ENCODE measurements around the gene SLC19A1. TPM values are rescaled to one million over a fixed set of nuclear protein-coding genes. Genes with fewer than 3 reads are reported as not detected.

SLC19A1 gene
- total and polyA plus RNA-seq, 4 donors = 9.0 to 37.2 (median 21.1) TPM

GRCh38 chr21:45577801-45578175, 35.5 kb upstream of the SLC19A1 start:
- Histone ChIP-seq H3K27ac (ENCODE audit: low read depth, low read length) (no peak overlapping the region), H3K36me3 (ENCODE audit: control insufficient read depth, insufficient read depth, low read length) (no peaks in the 10 kb centered on the region), H3K9me3 (ENCODE audit: control insufficient read depth, insufficient read depth, low read length) (no peaks in the 10 kb centered on the region), H3K4me1 (ENCODE audit: control insufficient read depth, insufficient read depth, low read length) (peaks cover 26% of the 10 kb centered on the region), H3K27me3 (ENCODE audit: control insufficient read depth, insufficient read depth, low read length) (peaks cover 2% of the 10 kb centered on the region), H3K4me3 (ENCODE audit: low read depth, low read length) (no peak overlapping the region)
- WGBS (ENCODE audit: insufficient coverage) = 90% methylated on average over 12 of the region's 12 CpGs
- DNase-seq (ENCODE audit: low read depth in 4 of 6, low spot score in 6 of 6) = no peak

- H3K27me3 ChIP-seq (ENCODE audit: control insufficient read depth, insufficient read depth, low read length) = peaks cover 2% of the 10 kb centered on the region
- 74% methylated on average over 21 of the region's 24 CpGs for WGBS (ENCODE audit: insufficient coverage)
- DNase-seq (ENCODE audit: low read depth in 4 of 6, low spot score in 6 of 6) = peak in 1 of 6 donors; percentile 47
Observed at GRCh38 chr21:45576838-45577737, 34.8 kb upstream of the SLC19A1 start.

GRCh38 chr21:45575993-45576837, 34.0 kb upstream of the SLC19A1 start:
- no peaks in the 10 kb centered on the region for H3K27me3 ChIP-seq (ENCODE audit: control insufficient read depth, insufficient read depth, low read length)
- 89% methylated on average over 14 of the region's 21 CpGs for WGBS (ENCODE audit: insufficient coverage)
- no peak overlapping the region for H3K4me3 ChIP-seq (ENCODE audit: low read depth, low read length)
- H3K4me1 ChIP-seq (ENCODE audit: control insufficient read depth, insufficient read depth, low read length) = peaks cover 32% of the 10 kb centered on the region
- no peak overlapping the region for H3K27ac ChIP-seq (ENCODE audit: low read depth, low read length)
- no peak for DNase-seq (ENCODE audit: low read depth in 4 of 6, low spot score in 6 of 6)
- H3K36me3 ChIP-seq (ENCODE audit: control insufficient read depth, insufficient read depth, low read length) = no peaks in the 10 kb centered on the region
- H3K9me3 ChIP-seq (ENCODE audit: control insufficient read depth, insufficient read depth, low read length) = no peaks in the 10 kb centered on the region

More at GRCh38 chr21:45576838-45577737, 34.8 kb upstream of the SLC19A1 start:
- H3K27ac ChIP-seq (ENCODE audit: low read depth, low read length) = no peak overlapping the region
- H3K36me3 ChIP-seq (ENCODE audit: control insufficient read depth, insufficient read depth, low read length) = no peaks in the 10 kb centered on the region
- no peak overlapping the region for H3K4me3 ChIP-seq (ENCODE audit: low read depth, low read length)
- peaks cover 26% of the 10 kb centered on the region for H3K4me1 ChIP-seq (ENCODE audit: control insufficient read depth, insufficient read depth, low read length)
- no peaks in the 10 kb centered on the region for H3K9me3 ChIP-seq (ENCODE audit: control insufficient read depth, insufficient read depth, low read length)

GRCh38 chr21:45575304-45575992, 33.2 kb upstream of the SLC19A1 start:
- H3K27ac ChIP-seq (ENCODE audit: low read depth, low read length) = no peak overlapping the region
- 91% methylated on average over 18 of the region's 26 CpGs for WGBS (ENCODE audit: insufficient coverage)
- H3K4me3 ChIP-seq (ENCODE audit: low read depth, low read length) = no peak overlapping the region
- no peaks in the 10 kb centered on the region for H3K36me3 ChIP-seq (ENCODE audit: control insufficient read depth, insufficient read depth, low read length)
- no peaks in the 10 kb centered on the region for H3K9me3 ChIP-seq (ENCODE audit: control insufficient read depth, insufficient read depth, low read length)
- H3K27me3 ChIP-seq (ENCODE audit: control insufficient read depth, insufficient read depth, low read length) = no peaks in the 10 kb centered on the region
- no peak for DNase-seq (ENCODE audit: low read depth in 4 of 6, low spot score in 6 of 6)
- H3K4me1 ChIP-seq (ENCODE audit: control insufficient read depth, insufficient read depth, low read length) = peaks cover 34% of the 10 kb centered on the region

- Histone ChIP-seq H3K36me3 (ENCODE audit: control insufficient read depth, insufficient read depth, low read length) (no peaks in the 10 kb centered on the region), H3K27ac (ENCODE audit: low read depth, low read length) (peak overlapping the region; percentile 65), H3K4me3 (ENCODE audit: low read depth, low read length) (no peak overlapping the region), H3K4me1 (ENCODE audit: control insufficient read depth, insufficient read depth, low read length) (peaks cover 34% of the 10 kb centered on the region), H3K9me3 (ENCODE audit: control insufficient read depth, insufficient read depth, low read length) (no peaks in the 10 kb centered on the region), H3K27me3 (ENCODE audit: control insufficient read depth, insufficient read depth, low read length) (no peaks in the 10 kb centered on the region)
- 70% methylated on average over 12 of the region's 14 CpGs for WGBS (ENCODE audit: insufficient coverage)
- DNase-seq (ENCODE audit: low read depth in 4 of 6, low spot score in 6 of 6) = no peak
Observed at GRCh38 chr21:45574691-45575090, 32.5 kb upstream of the SLC19A1 start.

GRCh38 chr21:45574081-45574501, 31.9 kb upstream of the SLC19A1 start:
- Histone ChIP-seq H3K27ac (ENCODE audit: low read depth, low read length) (peak overlapping the region; percentile 65), H3K27me3 (ENCODE audit: control insufficient read depth, insufficient read depth, low read length) (no peaks in the 10 kb centered on the region), H3K36me3 (ENCODE audit: control insufficient read depth, insufficient read depth, low read length) (no peaks in the 10 kb centered on the region), H3K9me3 (ENCODE audit: control insufficient read depth, insufficient read depth, low read length) (no peaks in the 10 kb centered on the region), H3K4me3 (ENCODE audit: low read depth, low read length) (no peak overlapping the region), H3K4me1 (ENCODE audit: control insufficient read depth, insufficient read depth, low read length) (peaks cover 34% of the 10 kb centered on the region)
- DNase-seq (ENCODE audit: low read depth in 4 of 6, low spot score in 6 of 6) = no peak
- 44% methylated on average over 20 of the region's 25 CpGs for WGBS (ENCODE audit: insufficient coverage)

GRCh38 chr21:45573452-45574035, 31.3 kb upstream of the SLC19A1 start:
- Histone ChIP-seq H3K27ac (ENCODE audit: low read depth, low read length) (peak overlapping the region; percentile 65), H3K27me3 (ENCODE audit: control insufficient read depth, insufficient read depth, low read length) (no peaks in the 10 kb centered on the region), H3K4me3 (ENCODE audit: low read depth, low read length) (no peak overlapping the region), H3K9me3 (ENCODE audit: control insufficient read depth, insufficient read depth, low read length) (no peaks in the 10 kb centered on the region), H3K36me3 (ENCODE audit: control insufficient read depth, insufficient read depth, low read length) (no peaks in the 10 kb centered on the region), H3K4me1 (ENCODE audit: control insufficient read depth, insufficient read depth, low read length) (peaks cover 34% of the 10 kb centered on the region)
- peak in 1 of 6 donors; percentile 78 for DNase-seq (ENCODE audit: low read depth in 4 of 6, low spot score in 6 of 6)
- 67% methylated on average over 14 of the region's 14 CpGs for WGBS (ENCODE audit: insufficient coverage)

GRCh38 chr21:45572783-45573451, 30.7 kb upstream of the SLC19A1 start:
- DNase-seq (ENCODE audit: low read depth in 4 of 6, low spot score in 6 of 6) = no peak
- H3K9me3 ChIP-seq (ENCODE audit: control insufficient read depth, insufficient read depth, low read length) = no peaks in the 10 kb centered on the region
- peaks cover 34% of the 10 kb centered on the region for H3K4me1 ChIP-seq (ENCODE audit: control insufficient read depth, insufficient read depth, low read length)
- H3K36me3 ChIP-seq (ENCODE audit: control insufficient read depth, insufficient read depth, low read length) = no peaks in the 10 kb centered on the region
- WGBS (ENCODE audit: insufficient coverage) = 55% methylated on average over 6 of the region's 11 CpGs
- H3K4me3 ChIP-seq (ENCODE audit: low read depth, low read length) = no peak overlapping the region
- H3K27me3 ChIP-seq (ENCODE audit: control insufficient read depth, insufficient read depth, low read length) = no peaks in the 10 kb centered on the region
- H3K27ac ChIP-seq (ENCODE audit: low read depth, low read length) = peak overlapping the region; percentile 65

Data from spinal cord (tissue), 10 donors.